Neural cell (in vitro differentiated cells): Measurements from ENCODE around the gene CNTNAP2. TPM values are rescaled to one million over a fixed set of nuclear protein-coding genes. Genes with fewer than 3 reads are reported as not detected.

Experiments
- H2AFZ ChIP-seq: fragments of 200-600, 300-800 bp; sonication (generic), shearing (Covaris generic); 2 replicates; pipeline ENCODE4 v1.6.0; 2014; ENCODE audit warnings: low read depth, mild to moderate bottlenecking, antibody characterized with exemption, low read length, moderate library complexity
- H3F3A ChIP-seq: fragments of 200-600 bp; shearing (Covaris generic); 2 replicates; pipeline ENCODE4 v1.6.1; 2016; ENCODE audit warnings: mild to moderate bottlenecking, moderate library complexity, mixed read lengths, antibody characterized with exemption, low read length; ENCODE audit not compliant: insufficient read depth, poor library complexity, severe bottlenecking
- H3K27ac ChIP-seq: fragments of 200-600, 300-800 bp; sonication (generic), shearing (Covaris generic); 2 replicates; pipeline ENCODE4 v1.5.1; 2014; ENCODE audit warnings: mild to moderate bottlenecking, low read length, moderate library complexity
- H3K27me3 ChIP-seq: fragments of 300-800, 200-600 bp; sonication (generic), shearing (Covaris generic); 2 replicates; pipeline ENCODE4 v1.6.0; 2014; ENCODE audit warnings: mild to moderate bottlenecking, low read depth, low read length, moderate library complexity; ENCODE audit not compliant: insufficient read depth
- H3K36me3 ChIP-seq: fragments of 300-800, 200-600 bp; sonication (generic), shearing (Covaris generic); 2 replicates; pipeline ENCODE4 v1.5.1; 2014; ENCODE audit warnings: mild to moderate bottlenecking, antibody characterized with exemption, low read length, moderate library complexity; ENCODE audit not compliant: insufficient read depth
- H3K4me2 ChIP-seq: fragments of 300-800, 200-600 bp; sonication (generic), shearing (Covaris generic); 2 replicates; pipeline ENCODE4 v1.6.0; 2014; ENCODE audit warnings: mild to moderate bottlenecking, low read length
- H3K4me3 ChIP-seq: fragments of 300-800, 200-600 bp; sonication (generic), shearing (Covaris generic); 2 replicates; pipeline ENCODE4 v1.5.1; 2014; ENCODE audit warnings: mild to moderate bottlenecking, low read length, moderate library complexity
- H3K79me2 ChIP-seq: fragments of 200-600 bp; shearing (Covaris generic); replicated peaks from 2 replicates; pipeline ENCODE4 v1.6.0; 2014; ENCODE audit warnings: mild to moderate bottlenecking, low read length, moderate library complexity; ENCODE audit not compliant: insufficient read depth
- H3K9ac ChIP-seq: fragments of 300-800, 200-600 bp; sonication (generic), shearing (Covaris generic); 2 replicates; pipeline ENCODE4 v1.6.1; 2016; ENCODE audit warnings: mild to moderate bottlenecking, low read length, mixed read lengths
- H3K9me2 ChIP-seq: fragments of 200-600 bp; shearing (Covaris generic); 2 replicates; pipeline ENCODE4 v1.6.1; 2016; ENCODE audit warnings: mild to moderate bottlenecking, low read length, mixed read lengths; ENCODE audit not compliant: insufficient read depth
- H3K9me3 ChIP-seq: fragments of 200-600, 300-800 bp; sonication (generic), shearing (Covaris generic); 2 replicates; pipeline ENCODE4 v1.6.1; 2016; ENCODE audit warnings: mild to moderate bottlenecking, mixed run types, low read length, moderate library complexity, mixed read lengths
- H4K20me1 ChIP-seq: fragments of 200-600 bp; shearing (Covaris generic); 2 replicates; pipeline ENCODE4 v1.6.1; 2016; ENCODE audit warnings: mild to moderate bottlenecking, mixed run types; ENCODE audit not compliant: insufficient read depth
- EP300 ChIP-seq: fragments of 450-650 bp; conservative IDR thresholded peaks from 2 replicates; pipeline ENCODE4 v1.6.1; 2014; ENCODE audit warnings: antibody characterized with exemption, mild to moderate bottlenecking, moderate library complexity; ENCODE audit not compliant: poor library complexity, severe bottlenecking
- EZH2 ChIP-seq: fragments of 200-600, 300-800 bp; shearing (Covaris generic), sonication (generic); IDR thresholded peaks from 2 replicates; pipeline ENCODE4 v1.6.1; 2014; ENCODE audit warnings: antibody characterized with exemption, low read length, borderline replicate concordance, mild to moderate bottlenecking; ENCODE audit not compliant: insufficient read depth, poor library complexity, severe bottlenecking
- MXI1 ChIP-seq: fragments of 450-650 bp; conservative IDR thresholded peaks from 2 replicates; pipeline ENCODE4 v1.6.1; 2014; ENCODE audit warnings: antibody characterized with exemption, mild to moderate bottlenecking; ENCODE audit not compliant: poor library complexity, severe bottlenecking
- POLR2AphosphoS5 ChIP-seq: IDR thresholded peaks from 2 replicates; pipeline ENCODE4 v1.6.1; 2012
- RAD21 ChIP-seq: fragments of 450-650 bp; conservative IDR thresholded peaks from 2 replicates; pipeline ENCODE4 v1.6.1; 2014; ENCODE audit warnings: antibody characterized with exemption, mild to moderate bottlenecking, moderate library complexity
- REST ChIP-seq: IDR thresholded peaks from 2 replicates; pipeline ENCODE4 v1.6.1; 2012; ENCODE audit warnings: borderline replicate concordance
- SMC3 ChIP-seq: fragments of 450-650 bp; conservative IDR thresholded peaks from 2 replicates; pipeline ENCODE4 v1.6.1; 2014; ENCODE audit warnings: antibody characterized with exemption, mild to moderate bottlenecking, moderate library complexity; ENCODE audit not compliant: poor library complexity
- TAF1 ChIP-seq: IDR thresholded peaks from 2 replicates; pipeline ENCODE4 v1.6.1; 2012; ENCODE audit warnings: low read depth
- polyA plus RNA-seq: library from polyadenylated mRNA; depleted of rRNA; stranded (reverse); fragments of >200 nt; gene quantifications from 2 replicates; pipeline ENCODE4 v1.2.3, GENCODE V29; 2014
- TF ChIP-seq, protein P1 (sequence below): fragments of 450-650 bp; IDR thresholded peaks from 2 replicates; pipeline ENCODE4 v1.5.1; 2014; ENCODE audit warnings: antibody characterized with exemption, mild to moderate bottlenecking, moderate library complexity; ENCODE audit not compliant: poor library complexity, severe bottlenecking

Gene CNTNAP2
- polyA plus RNA-seq, 1 donor from 2014 or later: 276 TPM

DNA sequence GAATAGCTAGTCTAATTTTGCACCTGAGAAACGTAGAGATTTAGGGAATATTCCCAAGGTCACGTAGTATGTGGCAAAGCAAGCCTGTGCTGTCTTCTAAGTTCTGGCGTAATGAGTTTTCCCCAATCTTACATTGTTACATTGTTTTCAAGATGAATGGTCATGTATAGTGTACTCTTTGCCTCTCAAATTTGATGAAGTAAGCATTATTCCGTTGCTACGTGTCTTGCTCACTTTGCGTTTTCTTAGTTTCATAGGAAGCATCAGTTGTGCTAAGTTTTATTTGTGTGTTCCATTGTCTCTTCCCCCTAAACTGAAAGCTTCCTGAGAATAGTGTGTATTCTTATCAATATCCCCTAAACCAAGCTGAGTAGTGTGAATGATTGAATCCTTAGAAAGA, 1836.3 kb downstream of the CNTNAP2 start:
- H3K9me2 ChIP-seq: no peaks in the 10 kb centered on the region
- no peak overlapping the region for H3K4me3 ChIP-seq
- no peaks in the 10 kb centered on the region for H3F3A ChIP-seq
- no peaks in the 10 kb centered on the region for H3K79me2 ChIP-seq
- no peaks in the 10 kb centered on the region for H3K9me3 ChIP-seq
- no peaks in the 10 kb centered on the region for H4K20me1 ChIP-seq
- no peaks in the 10 kb centered on the region for H3K36me3 ChIP-seq
- H3K27me3 ChIP-seq: no peaks in the 10 kb centered on the region
- TF ChIP-seq, protein P1, sequence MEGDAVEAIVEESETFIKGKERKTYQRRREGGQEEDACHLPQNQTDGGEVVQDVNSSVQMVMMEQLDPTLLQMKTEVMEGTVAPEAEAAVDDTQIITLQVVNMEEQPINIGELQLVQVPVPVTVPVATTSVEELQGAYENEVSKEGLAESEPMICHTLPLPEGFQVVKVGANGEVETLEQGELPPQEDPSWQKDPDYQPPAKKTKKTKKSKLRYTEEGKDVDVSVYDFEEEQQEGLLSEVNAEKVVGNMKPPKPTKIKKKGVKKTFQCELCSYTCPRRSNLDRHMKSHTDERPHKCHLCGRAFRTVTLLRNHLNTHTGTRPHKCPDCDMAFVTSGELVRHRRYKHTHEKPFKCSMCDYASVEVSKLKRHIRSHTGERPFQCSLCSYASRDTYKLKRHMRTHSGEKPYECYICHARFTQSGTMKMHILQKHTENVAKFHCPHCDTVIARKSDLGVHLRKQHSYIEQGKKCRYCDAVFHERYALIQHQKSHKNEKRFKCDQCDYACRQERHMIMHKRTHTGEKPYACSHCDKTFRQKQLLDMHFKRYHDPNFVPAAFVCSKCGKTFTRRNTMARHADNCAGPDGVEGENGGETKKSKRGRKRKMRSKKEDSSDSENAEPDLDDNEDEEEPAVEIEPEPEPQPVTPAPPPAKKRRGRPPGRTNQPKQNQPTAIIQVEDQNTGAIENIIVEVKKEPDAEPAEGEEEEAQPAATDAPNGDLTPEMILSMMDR: no peak
- TF ChIP-seq REST (no peak), POLR2AphosphoS5 (no peak), TAF1 (no peak), SMC3 (no peak), RAD21 (no peak), MXI1 (no peak), EZH2 (no peak), EP300 (no peak)
- H3K27ac ChIP-seq: no peak overlapping the region
- no peak overlapping the region for H3K9ac ChIP-seq
- no peak overlapping the region for H3K4me2 ChIP-seq
- H2AFZ ChIP-seq: no peak overlapping the region

GRCh38 chr7:147968046-147968610, 1851.5 kb downstream of the CNTNAP2 start:
- no peak overlapping the region for H3K27ac ChIP-seq
- H3K9me3 ChIP-seq: no peaks in the 10 kb centered on the region
- no peaks in the 10 kb centered on the region for H3K36me3 ChIP-seq
- H3K4me2 ChIP-seq: no peak overlapping the region
- no peaks in the 10 kb centered on the region for H3K27me3 ChIP-seq
- no peak for TF ChIP-seq MXI1
- TF ChIP-seq TAF1: no peak
- no peak for TF ChIP-seq RAD21
- TF ChIP-seq, protein P1: no peak
- no peak for TF ChIP-seq EP300
- H3K4me3 ChIP-seq: no peak overlapping the region
- H3F3A ChIP-seq: no peaks in the 10 kb centered on the region
- H2AFZ ChIP-seq: no peak overlapping the region
- no peaks in the 10 kb centered on the region for H3K9me2 ChIP-seq
- no peaks in the 10 kb centered on the region for H3K79me2 ChIP-seq
- H4K20me1 ChIP-seq: no peaks in the 10 kb centered on the region
- no peak overlapping the region for H3K9ac ChIP-seq
